Fibroblast of lung (primary cell): ENCODE measurements around the gene SLC2A1. TPM values are rescaled to one million over a fixed set of nuclear protein-coding genes. Genes with fewer than 3 reads are reported as not detected.

Source experiments
- DNase-seq, 2 donors: peaks; one replicate each; pipeline versions ENCODE4 v3.0.0 to v3.0.0-alpha.2; 2010; ENCODE audit warnings: low read depth in 2 of 2
- H2AFZ ChIP-seq: 2 replicates; pipeline ENCODE4 v1.5.1; 2012; ENCODE audit warnings: low read length, control low read depth, inconsistent platforms
- H3K27ac ChIP-seq: 2 replicates; pipeline ENCODE4 v1.5.1; 2011; ENCODE audit warnings: low read length, control low read depth; ENCODE audit not compliant: insufficient read depth
- H3K27me3 ChIP-seq: 2 replicates; pipeline ENCODE4 v1.5.1; 2011; ENCODE audit warnings: mild to moderate bottlenecking, low read length; ENCODE audit not compliant: control insufficient read depth, insufficient read depth
- H3K36me3 ChIP-seq: 2 replicates; pipeline ENCODE4 v1.5.1; 2011; ENCODE audit warnings: low read length; ENCODE audit not compliant: control insufficient read depth, insufficient read depth
- H3K4me1 ChIP-seq: 2 replicates; pipeline ENCODE4 v1.5.1; 2011; ENCODE audit warnings: low read length; ENCODE audit not compliant: control insufficient read depth, insufficient read depth; ENCODE audit errors: extremely low read depth
- H3K4me2 ChIP-seq: 2 replicates; pipeline ENCODE4 v1.5.1; 2011; ENCODE audit warnings: low read length, control low read depth; ENCODE audit not compliant: insufficient read depth; ENCODE audit errors: extremely low read depth
- H3K4me3 ChIP-seq, 4 experiments: fragments of 200-600 bp in 1 of 4; sonication (generic) in 1 of 4; replicated peaks in 1 of 4; 2 replicates each; pipeline ENCODE4 v1.5.1; 2011 to 2016; ENCODE audit warnings: low read length in 4 of 4, low read depth in 3 of 4, mild to moderate bottlenecking in 3 of 4, control low read depth in 2 of 4, inconsistent platforms in 1 of 4, mixed read lengths in 1 of 4; ENCODE audit not compliant: insufficient read depth in 1 of 4; ENCODE audit errors: control extremely low read depth in 1 of 4
- H3K79me2 ChIP-seq: 2 replicates; pipeline ENCODE4 v1.5.1; 2012; ENCODE audit warnings: mild to moderate bottlenecking, low read length, inconsistent platforms; ENCODE audit not compliant: control insufficient read depth, insufficient read depth
- H3K9ac ChIP-seq: 2 replicates; pipeline ENCODE4 v1.5.1; 2011; ENCODE audit warnings: mild to moderate bottlenecking, low read length, control low read depth; ENCODE audit not compliant: insufficient read depth
- H3K9me3 ChIP-seq: 2 replicates; pipeline ENCODE4 v1.5.1; 2012; ENCODE audit warnings: low read depth, low read length; ENCODE audit not compliant: control insufficient read depth, insufficient read depth
- H4K20me1 ChIP-seq: 2 replicates; pipeline ENCODE4 v1.5.1; 2011; ENCODE audit warnings: low read length; ENCODE audit not compliant: control insufficient read depth, insufficient read depth; ENCODE audit errors: extremely low read depth
- EZH2 ChIP-seq: IDR thresholded peaks from 2 replicates; pipeline ENCODE4 v1.5.1; 2012; ENCODE audit warnings: low read length, control low read depth, mild to moderate bottlenecking; ENCODE audit errors: missing control alignments
- polyA plus RNA-seq, 2 donors: library from polyadenylated mRNA; depleted of rRNA in 1 of 2; stranded (reverse) in 1 of 2; unstranded in 1 of 2; fragments of >200 nt; gene quantifications; 2 replicates each; pipeline ENCODE4 v1.2.1, GENCODE V29; 2011 to 2012; ENCODE audit warnings: missing spikeins in 1 of 2
- total RNA-seq: library from RNA; depleted of rRNA; stranded (reverse); fragments of >200 nt; gene quantifications from 2 replicates; pipeline ENCODE4 v1.2.1, GENCODE V29; 2014
- TF ChIP-seq, protein P1 (sequence below), 2 donors: IDR thresholded peaks in 1 of 2; conservative IDR thresholded peaks in 1 of 2; 1 replicate in 1 of 2; 2 replicates in 1 of 2; pipeline ENCODE4 v1.5.1; 2011 to 2012; ENCODE audit warnings: low read length in 2 of 2, control low read depth in 1 of 2, inconsistent platforms in 1 of 2, low read depth in 1 of 2, mild to moderate bottlenecking in 1 of 2

Gene SLC2A1
- total and polyA plus RNA-seq, 2 donors (not counting 1 experiment from before 2014, with no cell fraction given), result 29.9 to 56.5 TPM

DNA sequence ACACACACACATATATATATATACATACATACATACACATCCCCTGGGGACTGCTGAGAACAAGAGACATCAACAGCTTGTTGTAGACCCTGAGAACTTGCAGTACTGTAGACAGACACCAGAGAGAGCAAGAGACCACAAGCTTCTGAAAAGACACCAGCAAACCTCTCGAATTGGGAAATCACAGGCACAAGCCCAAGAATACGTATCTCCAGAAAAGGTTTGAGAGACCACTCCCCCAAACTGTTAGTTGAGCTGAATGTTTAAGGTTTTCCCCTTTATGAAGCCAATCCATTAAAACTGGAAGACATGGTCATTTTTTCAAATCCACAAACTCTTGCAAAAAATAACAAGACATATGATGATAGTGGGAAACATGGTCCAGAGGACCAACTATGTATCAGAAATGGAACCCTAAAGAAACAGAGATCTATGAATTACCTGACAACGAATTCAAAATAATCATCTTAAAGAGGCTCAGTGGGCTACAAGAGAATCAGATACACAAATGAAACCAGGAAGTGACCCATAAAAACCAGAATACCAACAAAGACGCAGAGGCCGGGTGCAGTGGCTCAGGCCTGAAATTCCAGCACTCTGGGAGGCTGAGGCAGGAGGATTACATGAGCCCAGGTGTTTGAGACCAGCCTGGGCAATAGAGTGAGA is 45.1 kb downstream of the SLC2A1 start:
- Histone ChIP-seq H3K9me3 (no peaks in the 10 kb centered on the region), H3K79me2 (no peaks in the 10 kb centered on the region), H3K27me3 (no peaks in the 10 kb centered on the region), H2AFZ (no peak overlapping the region), H3K36me3 (no peaks in the 10 kb centered on the region), H3K27ac (no peak overlapping the region), H3K9ac (no peak overlapping the region), H3K4me1 (no peaks in the 10 kb centered on the region), H4K20me1 (no peaks in the 10 kb centered on the region), H3K4me2 (no peak overlapping the region), H3K4me3 (no peak overlapping the region)
- TF ChIP-seq EZH2, result no peak
- TF ChIP-seq, protein P1, sequence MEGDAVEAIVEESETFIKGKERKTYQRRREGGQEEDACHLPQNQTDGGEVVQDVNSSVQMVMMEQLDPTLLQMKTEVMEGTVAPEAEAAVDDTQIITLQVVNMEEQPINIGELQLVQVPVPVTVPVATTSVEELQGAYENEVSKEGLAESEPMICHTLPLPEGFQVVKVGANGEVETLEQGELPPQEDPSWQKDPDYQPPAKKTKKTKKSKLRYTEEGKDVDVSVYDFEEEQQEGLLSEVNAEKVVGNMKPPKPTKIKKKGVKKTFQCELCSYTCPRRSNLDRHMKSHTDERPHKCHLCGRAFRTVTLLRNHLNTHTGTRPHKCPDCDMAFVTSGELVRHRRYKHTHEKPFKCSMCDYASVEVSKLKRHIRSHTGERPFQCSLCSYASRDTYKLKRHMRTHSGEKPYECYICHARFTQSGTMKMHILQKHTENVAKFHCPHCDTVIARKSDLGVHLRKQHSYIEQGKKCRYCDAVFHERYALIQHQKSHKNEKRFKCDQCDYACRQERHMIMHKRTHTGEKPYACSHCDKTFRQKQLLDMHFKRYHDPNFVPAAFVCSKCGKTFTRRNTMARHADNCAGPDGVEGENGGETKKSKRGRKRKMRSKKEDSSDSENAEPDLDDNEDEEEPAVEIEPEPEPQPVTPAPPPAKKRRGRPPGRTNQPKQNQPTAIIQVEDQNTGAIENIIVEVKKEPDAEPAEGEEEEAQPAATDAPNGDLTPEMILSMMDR (conservative IDR thresholded peaks at IDR 0.05 in 1 of 2, IDR thresholded peaks at IDR 0.05 in 1 of 2; ENCODE audit: low read depth in 1 of 2, low read length in 2 of 2), result peak; percentile 92 to 94
- DNase-seq, result peak; percentile 68 to 88

DNA sequence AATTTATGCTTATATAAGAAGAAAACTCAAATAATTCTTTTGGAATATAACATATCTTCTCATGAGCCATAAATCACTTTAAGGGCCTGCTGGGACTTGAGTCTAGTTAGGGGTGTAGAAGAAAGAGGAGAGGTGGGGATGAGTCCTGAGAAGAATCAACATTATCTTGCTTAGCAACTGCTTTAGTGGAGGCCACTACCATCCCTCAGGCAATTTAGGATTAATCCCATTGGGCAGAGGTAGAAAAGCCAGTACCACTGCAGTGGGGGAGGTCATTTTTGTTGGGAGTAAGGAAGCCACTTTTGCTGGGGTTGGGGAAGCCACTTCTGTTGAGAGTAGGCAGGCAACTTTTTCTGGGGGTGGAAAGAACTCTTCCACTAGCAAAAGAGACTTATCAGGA is 47.7 kb downstream of the SLC2A1 start:
- Histone ChIP-seq H3K27ac (no peak overlapping the region), H2AFZ (no peak overlapping the region), H3K4me3 (no peak overlapping the region), H3K4me2 (no peak overlapping the region), H4K20me1 (no peaks in the 10 kb centered on the region), H3K27me3 (no peaks in the 10 kb centered on the region), H3K79me2 (no peaks in the 10 kb centered on the region), H3K4me1 (no peaks in the 10 kb centered on the region), H3K36me3 (no peaks in the 10 kb centered on the region), H3K9ac (no peak overlapping the region), H3K9me3 (no peaks in the 10 kb centered on the region)
- TF ChIP-seq EZH2, result no peak
- TF ChIP-seq, protein P1 (conservative IDR thresholded peaks at IDR 0.05 in 1 of 2, IDR thresholded peaks at IDR 0.05 in 1 of 2; ENCODE audit: low read depth in 1 of 2, low read length in 2 of 2), result no peak
- DNase-seq, result no peak

DNA sequence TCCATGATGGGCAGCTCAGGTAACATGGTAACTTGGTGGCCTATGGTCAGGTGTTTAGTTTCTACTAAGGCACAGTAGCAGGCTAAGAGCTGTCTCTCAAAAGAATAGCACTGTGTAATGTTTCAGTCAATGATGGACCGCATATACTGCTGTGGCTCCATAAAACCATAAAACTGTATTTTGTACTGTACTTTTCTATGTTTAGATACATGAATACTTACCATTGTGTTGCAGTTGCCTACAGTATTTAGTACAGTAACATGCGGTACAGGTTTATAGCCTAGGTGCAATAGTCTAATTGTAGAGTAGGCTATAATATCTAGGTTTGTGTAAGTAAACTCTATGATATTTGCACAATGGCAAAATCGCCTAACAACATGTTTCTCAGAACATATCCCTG is 50.6 kb downstream of the SLC2A1 start:
- DNase-seq, result no peak
- Histone ChIP-seq H2AFZ (no peak overlapping the region), H3K27ac (no peak overlapping the region), H3K4me1 (no peaks in the 10 kb centered on the region), H3K4me3 (no peak overlapping the region), H3K4me2 (no peak overlapping the region), H3K27me3 (peaks cover under 1% of the 10 kb centered on the region), H3K36me3 (no peaks in the 10 kb centered on the region), H3K9me3 (no peaks in the 10 kb centered on the region), H3K9ac (no peak overlapping the region), H3K79me2 (no peaks in the 10 kb centered on the region), H4K20me1 (no peaks in the 10 kb centered on the region)
- TF ChIP-seq, protein P1 (conservative IDR thresholded peaks at IDR 0.05 in 1 of 2, IDR thresholded peaks at IDR 0.05 in 1 of 2; ENCODE audit: low read depth in 1 of 2, low read length in 2 of 2), result no peak
- TF ChIP-seq EZH2, result no peak
